ENCODE measurements around the gene RASAL1. TPM values are rescaled to one million over a fixed set of nuclear protein-coding genes. Genes with fewer than 3 reads are reported as not detected.

RASAL1 gene
- polyA plus RNA-seq, 1 donor (not counting 4 experiments of a cell fraction or from before 2014, with no cell fraction given) = 0.05 TPM

GRCh38 chr12:113162102-113163029 lies 26.8 kb upstream of the RASAL1 start:
- Histone ChIP-seq H3K4me2 (ENCODE audit: control insufficient read depth, extremely low read depth, insufficient read depth, low read depth, low read length) (no peak overlapping the region), H4K20me1 (ENCODE audit: control insufficient read depth, extremely low read depth, insufficient read depth, low read length) (no peaks in the 10 kb centered on the region), H3K36me3 (ENCODE audit: control insufficient read depth in 2 of 2, extremely low read depth in 1 of 2, insufficient read depth in 2 of 2, low read length in 2 of 2) (peaks cover 40 to 43% of the 10 kb centered on the region in 2 experiments), H3K4me3 (ENCODE audit: control insufficient read depth in 2 of 3, extremely low read depth in 1 of 3, insufficient read depth in 2 of 3, low read depth in 1 of 3, low read length in 3 of 3) (no peak overlapping the region), H3K79me2 (ENCODE audit: control insufficient read depth, insufficient read depth, low read length) (no peaks in the 10 kb centered on the region), H3K4me1 (ENCODE audit: control insufficient read depth, extremely low read depth, insufficient read depth, low read length) (peaks cover 3% of the 10 kb centered on the region), H3K27me3 (ENCODE audit: control insufficient read depth, extremely low read depth, insufficient read depth, low read length) (no peaks in the 10 kb centered on the region), H3K27ac (ENCODE audit: control insufficient read depth, insufficient read depth, low read length) (no peak overlapping the region), H3K9ac (ENCODE audit: control insufficient read depth, extremely low read depth, insufficient read depth, low read length) (no peak overlapping the region), H2AFZ (ENCODE audit: control insufficient read depth, low read length) (no peak overlapping the region), H3K9me3 (ENCODE audit: control insufficient read depth, low read depth, low read length) (no peaks in the 10 kb centered on the region), H3K9me1 (ENCODE audit: control insufficient read depth, extremely low read depth, insufficient read depth, low read length) (no peaks in the 10 kb centered on the region)
- TF ChIP-seq CTCF (optimal IDR thresholded peaks at IDR 0.05 in 1 of 3, IDR thresholded peaks at IDR 0.05 in 1 of 3, conservative IDR thresholded peaks at IDR 0.05 in 1 of 3; ENCODE audit: extremely low read depth in 1 of 3, insufficient read depth in 2 of 3, low read length in 3 of 3) (no peak), EZH2 (IDR thresholded peaks at IDR 0.05; ENCODE audit: low read length) (no peak)
- no peak for FAIRE-seq
- no peak for DNase-seq (ENCODE audit: low read depth, low spot score)
- dilution Hi-C loops (cut with MboI; ENCODE audit: extremely low pct_ligation_motif_present, low sequenced_read_pairs) = loop anchor here (25.0 kb wide), 1 partner anchor 100 kb away; the partner anchor contains the start of gene DTX1

GRCh38 chr12:113161415-113162016 lies 26.0 kb upstream of the RASAL1 start:
- peaks cover 3% of the 10 kb centered on the region for H3K4me1 ChIP-seq (ENCODE audit: control insufficient read depth, extremely low read depth, insufficient read depth, low read length)
- H3K9ac ChIP-seq (ENCODE audit: control insufficient read depth, extremely low read depth, insufficient read depth, low read length) = no peak overlapping the region
- TF ChIP-seq EZH2 (IDR thresholded peaks at IDR 0.05; ENCODE audit: low read length) = no peak
- H3K9me3 ChIP-seq (ENCODE audit: control insufficient read depth, low read depth, low read length) = no peaks in the 10 kb centered on the region
- H3K27me3 ChIP-seq (ENCODE audit: control insufficient read depth, extremely low read depth, insufficient read depth, low read length) = no peaks in the 10 kb centered on the region
- no peak overlapping the region for H3K27ac ChIP-seq (ENCODE audit: control insufficient read depth, insufficient read depth, low read length)
- DNase-seq (ENCODE audit: low read depth, low spot score) (no peak), FAIRE-seq (no peak)
- dilution Hi-C loops (cut with MboI; ENCODE audit: extremely low pct_ligation_motif_present, low sequenced_read_pairs) = loop anchor here (25.0 kb wide), 1 partner anchor 99 kb away; the partner anchor contains the start of gene DTX1
- no peak overlapping the region for H3K4me3 ChIP-seq (ENCODE audit: control insufficient read depth in 2 of 3, extremely low read depth in 1 of 3, insufficient read depth in 2 of 3, low read depth in 1 of 3, low read length in 3 of 3)
- H3K4me2 ChIP-seq (ENCODE audit: control insufficient read depth, extremely low read depth, insufficient read depth, low read depth, low read length) = no peak overlapping the region
- no peaks in the 10 kb centered on the region for H4K20me1 ChIP-seq (ENCODE audit: control insufficient read depth, extremely low read depth, insufficient read depth, low read length)
- H3K9me1 ChIP-seq (ENCODE audit: control insufficient read depth, extremely low read depth, insufficient read depth, low read length) = no peaks in the 10 kb centered on the region
- peaks cover 36 to 43% of the 10 kb centered on the region in 2 experiments for H3K36me3 ChIP-seq (ENCODE audit: control insufficient read depth in 2 of 2, extremely low read depth in 1 of 2, insufficient read depth in 2 of 2, low read length in 2 of 2)
- H3K79me2 ChIP-seq (ENCODE audit: control insufficient read depth, insufficient read depth, low read length) = no peaks in the 10 kb centered on the region
- H2AFZ ChIP-seq (ENCODE audit: control insufficient read depth, low read length) = no peak overlapping the region

Data from keratinocyte (primary cell).